ENCODE data around the gene RAPGEF3.

DNA sequence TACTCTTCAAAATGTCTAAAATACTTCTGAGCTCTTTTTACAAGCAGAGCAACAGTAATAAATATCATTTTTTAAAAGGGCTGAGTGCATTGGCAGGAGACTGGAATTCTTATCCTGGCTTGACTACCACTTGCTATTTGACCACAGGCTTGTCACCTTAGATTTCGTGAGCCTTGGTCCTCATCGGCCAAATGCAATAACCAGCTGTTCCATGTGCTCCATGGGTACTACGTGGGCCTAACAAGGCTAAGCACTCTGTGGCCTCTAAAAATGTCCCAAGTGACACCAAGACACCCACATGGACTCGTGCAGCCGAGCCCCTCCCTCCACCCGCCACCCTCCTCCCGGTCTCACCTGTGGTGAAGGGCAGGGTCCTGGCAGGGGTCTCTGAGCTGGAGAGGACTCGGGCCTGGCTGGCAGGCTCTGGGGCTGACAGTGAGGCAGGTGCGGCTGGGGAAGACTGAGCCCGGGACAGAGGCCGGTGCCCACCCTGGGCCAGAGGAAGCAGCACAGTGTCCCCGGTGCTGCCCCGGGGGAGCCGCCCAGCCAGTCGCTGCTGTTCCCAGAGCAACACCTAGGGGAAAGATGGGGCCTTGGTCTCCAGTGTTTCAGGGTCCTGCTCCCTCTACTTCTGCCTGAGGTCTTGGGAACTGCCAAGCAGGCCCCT, 34.5 kb upstream of the RAPGEF3 start:
- TF ChIP-seq CTCF (IDR thresholded peaks at IDR 0.05) (no peak), EZH2 (IDR thresholded peaks at IDR 0.05) (no peak), EZH2phosphoT487 (IDR thresholded peaks at IDR 0.05) (no peak)
